AG10803 (cell line): ENCODE measurements around the gene IL17B.
A peak's percentile ranks its signal among the peaks of the same experiment; 100 is the strongest.
"Not testable (repeated sequence)": the region's sequence is repeated elsewhere in the genome, so short reads cannot be mapped to it uniquely, and the experiment has no call there.

Source experiments
- DNase-seq: peaks from one replicate; pipeline ENCODE4 v3.0.0; 2010; ENCODE audit warnings: low read depth
- H3K4me3 ChIP-seq: 2 replicates; pipeline ENCODE4 v1.5.1; 2011; ENCODE audit warnings: mild to moderate bottlenecking, low read length, control low read depth
- TF ChIP-seq, protein P1 (sequence below): conservative IDR thresholded peaks from 2 replicates; pipeline ENCODE4 v1.5.1; 2011; ENCODE audit warnings: mild to moderate bottlenecking, low read length, control low read depth, inconsistent platforms

Gene IL17B

DNA sequence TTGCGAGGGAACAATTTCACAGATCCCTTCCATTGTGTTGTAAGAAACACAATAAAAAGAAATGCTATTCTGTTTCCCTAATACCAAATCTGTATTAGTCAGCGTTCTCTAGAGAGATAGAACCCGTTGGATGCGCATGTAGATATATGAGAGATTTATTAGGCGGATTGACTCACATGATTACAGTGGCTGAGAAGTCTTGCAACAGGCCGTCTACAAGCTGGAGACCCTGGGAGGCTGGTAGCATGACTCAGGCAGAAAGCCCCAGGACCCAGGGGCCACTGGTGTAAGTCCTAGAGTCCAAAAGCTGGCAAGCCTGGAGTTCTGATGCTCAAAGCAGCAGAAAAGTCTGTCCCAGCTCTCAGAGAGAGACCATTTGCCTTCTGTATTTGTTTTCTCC, 18.4 kb upstream of the IL17B start:
- peak; percentile 98 for DNase-seq

DNA sequence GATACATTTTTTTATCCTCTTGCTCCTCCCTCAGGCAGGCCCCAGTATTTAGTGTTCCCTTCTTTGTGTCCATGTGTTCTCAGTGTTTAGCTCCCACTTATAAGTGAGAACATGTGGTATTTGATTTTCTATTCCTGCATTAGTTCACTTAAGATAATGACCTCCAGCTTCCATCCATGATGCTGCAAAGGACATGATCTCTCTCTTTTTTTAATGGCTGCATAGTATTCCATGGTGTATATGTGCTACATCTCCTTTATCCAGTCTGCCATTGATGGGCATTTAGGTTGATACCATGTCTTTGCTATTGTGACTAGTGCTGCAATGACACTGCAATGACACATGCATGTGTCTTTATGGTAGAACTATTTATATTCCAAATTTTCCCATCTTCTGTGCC, 15.9 kb upstream of the IL17B start:
- not testable (repeated sequence) for H3K4me3 ChIP-seq, DNase-seq

More for the DNA sequence above, 18.4 kb upstream of the IL17B start:
- TF ChIP-seq, protein P1, sequence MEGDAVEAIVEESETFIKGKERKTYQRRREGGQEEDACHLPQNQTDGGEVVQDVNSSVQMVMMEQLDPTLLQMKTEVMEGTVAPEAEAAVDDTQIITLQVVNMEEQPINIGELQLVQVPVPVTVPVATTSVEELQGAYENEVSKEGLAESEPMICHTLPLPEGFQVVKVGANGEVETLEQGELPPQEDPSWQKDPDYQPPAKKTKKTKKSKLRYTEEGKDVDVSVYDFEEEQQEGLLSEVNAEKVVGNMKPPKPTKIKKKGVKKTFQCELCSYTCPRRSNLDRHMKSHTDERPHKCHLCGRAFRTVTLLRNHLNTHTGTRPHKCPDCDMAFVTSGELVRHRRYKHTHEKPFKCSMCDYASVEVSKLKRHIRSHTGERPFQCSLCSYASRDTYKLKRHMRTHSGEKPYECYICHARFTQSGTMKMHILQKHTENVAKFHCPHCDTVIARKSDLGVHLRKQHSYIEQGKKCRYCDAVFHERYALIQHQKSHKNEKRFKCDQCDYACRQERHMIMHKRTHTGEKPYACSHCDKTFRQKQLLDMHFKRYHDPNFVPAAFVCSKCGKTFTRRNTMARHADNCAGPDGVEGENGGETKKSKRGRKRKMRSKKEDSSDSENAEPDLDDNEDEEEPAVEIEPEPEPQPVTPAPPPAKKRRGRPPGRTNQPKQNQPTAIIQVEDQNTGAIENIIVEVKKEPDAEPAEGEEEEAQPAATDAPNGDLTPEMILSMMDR: no peak
- no peak overlapping the region for H3K4me3 ChIP-seq

DNA sequence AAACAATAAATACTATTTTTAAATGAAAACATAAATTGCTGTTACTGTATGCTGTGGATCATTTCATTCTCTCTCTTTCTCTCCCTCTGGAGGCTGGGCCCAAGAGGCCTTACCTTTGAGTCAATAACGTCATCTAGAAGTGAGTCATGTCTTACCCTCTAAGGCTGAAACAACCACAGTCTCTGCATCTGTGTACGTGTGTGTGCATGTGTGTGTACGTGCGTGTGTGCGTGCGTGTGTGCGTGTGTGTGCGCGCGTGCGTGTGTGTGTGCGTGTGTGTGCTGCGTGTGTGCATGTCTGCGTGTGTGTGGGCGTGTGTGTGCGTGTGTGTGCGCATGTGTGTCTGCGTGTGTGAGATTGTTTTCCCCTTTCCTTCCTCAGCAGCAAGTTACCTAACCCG, 13.6 kb upstream of the IL17B start:
- DNase-seq: peak; percentile 46
- no peak overlapping the region for H3K4me3 ChIP-seq
- TF ChIP-seq, protein P1: no peak

DNA sequence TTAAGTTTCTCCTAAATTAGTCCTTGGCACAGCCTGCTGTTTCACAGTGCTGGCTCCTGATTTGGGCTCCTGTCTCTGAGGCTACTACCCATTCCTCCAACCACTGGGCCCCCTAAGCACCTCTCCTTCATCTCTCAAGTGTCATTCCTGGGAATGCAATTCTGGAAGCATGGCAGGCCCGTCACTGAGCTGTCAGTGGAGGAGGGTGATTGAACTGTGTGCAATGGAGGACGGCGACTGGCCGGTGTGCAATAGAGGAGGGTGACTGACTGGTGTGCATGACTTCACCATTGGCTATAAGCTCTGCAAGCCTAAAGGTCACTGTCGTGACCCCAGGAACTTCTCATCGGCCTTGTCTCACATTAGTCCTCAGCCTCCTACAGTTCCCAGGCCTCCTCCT, 12.4 kb upstream of the IL17B start:
- DNase-seq: no peak
- TF ChIP-seq, protein P1: no peak

DNA sequence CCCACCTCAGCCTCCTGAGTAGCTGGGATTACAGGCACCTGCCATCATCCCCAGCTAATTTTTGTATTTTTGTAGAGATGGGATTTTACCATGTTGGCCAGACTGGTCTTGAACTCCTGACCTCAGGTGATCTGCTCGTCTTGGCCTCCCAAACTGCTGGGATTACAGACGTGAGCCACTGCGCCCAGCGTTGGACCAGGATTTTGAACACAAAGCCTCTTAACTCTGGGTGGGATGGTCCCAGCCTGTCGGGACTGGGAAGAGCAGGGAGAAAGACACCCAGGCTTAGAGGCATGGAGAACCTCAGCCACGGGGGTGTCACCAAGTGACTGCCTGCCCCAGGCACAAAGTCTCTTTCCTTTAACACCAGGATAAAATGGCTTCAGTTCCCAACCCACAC, 12.0 kb upstream of the IL17B start:
- DNase-seq: not testable (repeated sequence)

More for the DNA sequence above, 12.4 kb upstream of the IL17B start:
- no peak overlapping the region for H3K4me3 ChIP-seq

GRCh38 chr5:149389552-149390495, 10.7 kb upstream of the IL17B start:
- TF ChIP-seq, protein P1: no peak

More for the DNA sequence above, 12.0 kb upstream of the IL17B start:
- H3K4me3 ChIP-seq: not testable (repeated sequence)

DNA sequence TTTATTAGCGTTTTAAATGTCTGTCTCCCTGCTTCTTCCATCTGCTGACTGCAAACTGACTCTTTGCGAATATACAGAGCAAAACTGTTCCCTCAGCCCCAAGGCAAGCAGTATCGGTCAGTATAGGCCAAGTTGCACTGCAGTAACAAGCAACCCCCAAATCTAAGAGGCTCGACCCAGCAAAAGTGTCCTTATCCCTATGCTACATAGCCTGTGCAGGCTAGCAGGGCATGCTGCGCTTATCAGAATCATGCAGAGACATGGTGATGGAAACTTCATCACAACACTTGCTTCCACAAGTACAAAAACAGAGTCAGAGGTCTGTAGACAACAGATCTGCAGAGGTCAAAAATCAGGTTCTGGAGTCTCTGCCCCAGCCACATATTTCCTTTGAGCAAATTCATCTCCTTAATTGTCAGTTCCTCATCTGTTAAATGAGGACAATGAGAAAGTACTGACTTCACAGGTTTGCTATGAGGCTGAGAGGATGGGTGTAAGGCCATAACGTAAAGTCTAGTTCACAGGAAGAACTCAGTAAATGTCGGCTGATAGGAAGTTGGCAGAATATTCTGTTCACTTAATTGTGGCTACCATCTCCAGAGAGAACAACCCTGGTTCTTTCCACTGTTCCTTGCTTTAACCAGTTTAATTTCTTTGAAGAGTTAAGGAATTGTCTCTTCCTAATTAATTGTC, 9.6 kb upstream of the IL17B start:
- peak; percentile 16 for DNase-seq
- no peak overlapping the region for H3K4me3 ChIP-seq
- TF ChIP-seq, protein P1: no peak

More at GRCh38 chr5:149389552-149390495, 10.7 kb upstream of the IL17B start:
- DNase-seq: no peak
- no peak overlapping the region for H3K4me3 ChIP-seq

GRCh38 chr5:149387982-149388381, 8.9 kb upstream of the IL17B start:
- peak; percentile 66 for DNase-seq
- TF ChIP-seq, protein P1: no peak
- H3K4me3 ChIP-seq: no peak overlapping the region
